Right lobe of liver (tissue), 6 donors: ENCODE data around the gene TRIOBP. TPM values are rescaled to one million over a fixed set of nuclear protein-coding genes. Genes with fewer than 3 reads are reported as not detected.
A peak's percentile ranks its signal among the peaks of the same experiment; 100 is the strongest.

ENCODE experiments used
- ATAC-seq, 4 donors: fragments of 200-7000 bp; cut with Tn5 transposase; one replicate each; pipeline ENCODE4 v1.9.1; 2020; ENCODE audit warnings: mild to moderate bottlenecking in 4 of 4, moderate library complexity in 4 of 4
- DNase-seq, 3 donors: peaks; one replicate each; pipeline ENCODE4 v3.0.0-alpha.2; 2020
- H3K27ac ChIP-seq, 3 donors: fragments of 200-600 bp; one replicate each; pipeline ENCODE4 v1.8.0; 2022
- H3K27me3 ChIP-seq, 2 donors: fragments of 200-600 bp; one replicate each; pipeline ENCODE4 v1.8.0; 2022
- H3K36me3 ChIP-seq, 4 donors: fragments of 200-600 bp; sonication (generic) in 1 of 4; one replicate each; pipeline versions ENCODE4 v1.5.1 to v1.8.0; 2017 to 2022; ENCODE audit warnings: control low read depth in 1 of 4
- H3K4me1 ChIP-seq, 4 donors: fragments of 200-600 bp; sonication (generic) in 1 of 4; one replicate each; pipeline versions ENCODE4 v1.5.1 to v1.8.0; 2017 to 2022; ENCODE audit warnings: control low read depth in 1 of 4
- H3K4me3 ChIP-seq, 3 donors: fragments of 200-600 bp; one replicate each; pipeline ENCODE4 v1.8.0; 2022
- H3K9me3 ChIP-seq, 4 donors: fragments of 200-600 bp; sonication (generic) in 1 of 4; one replicate each; pipeline versions ENCODE4 v1.5.1 to v1.8.0; 2017 to 2022; ENCODE audit warnings: control low read depth in 1 of 4
- POLR2A ChIP-seq: fragments of 450-650 bp; IDR thresholded peaks from one replicate; pipeline ENCODE4 v1.6.1; 2017; ENCODE audit warnings: antibody characterized with exemption, mild to moderate bottlenecking
- WGBS: methylation state at CpG from one replicate; pipeline ENCODE4 v1.1.6; 2018; ENCODE audit warnings: low coverage, low lambda C conversion rate; ENCODE audit not compliant: insufficient coverage; ENCODE audit errors: missing lambda C conversion rate; 5-methylcytosine and 5-hydroxymethylcytosine counted together
- intact Hi-C, 2 donors: fragments of 100-400 bp; cut with DNase I; formaldehyde crosslinking; loops; one replicate each; pipeline versions ENCODE4 v1.11.2 to v1.14.1; 2022
- long read RNA-seq: library from polyadenylated mRNA; unstranded; transcript quantifications from one replicate; pipeline ENCODE4 v2.0.0, GENCODE V29; 2019
- total RNA-seq, 6 experiments: library from RNA; depleted of rRNA in 2 of 6; stranded (reverse); fragments of >200 nt in 2 of 6; fragmentation: NEBNext Ultra II Directional in 3 of 6; extraction: Animal tissue kit (Norgen Biotek cat#: 25700) in 3 of 6; gene quantifications; one replicate each; pipeline versions ENCODE4 v1.1.0 to v1.2.4, GENCODE V29; 2016 to 2023
- TF ChIP-seq, protein P1 (sequence below), 4 donors: fragments of 200-600 bp in 3 of 4; fragments of 450-650 bp in 1 of 4; IDR thresholded peaks; one replicate each; pipeline versions ENCODE4 v1.5.1 to v1.8.0; 2016 to 2022; ENCODE audit warnings: antibody characterized with exemption in 4 of 4, mild to moderate bottlenecking in 2 of 4
- donor health status: DM: no; HTN: yes; CAD: no.
- donor health status: DM: no; HTN: no; CAD: no.
- donor health status: DM: no; HTN: no; CAD: no.
- donor health status: DM: no; HTN: yes; CAD: no.
- donor health status: DM: no; HTN: yes; CAD: no.

The TRIOBP gene, protein sequence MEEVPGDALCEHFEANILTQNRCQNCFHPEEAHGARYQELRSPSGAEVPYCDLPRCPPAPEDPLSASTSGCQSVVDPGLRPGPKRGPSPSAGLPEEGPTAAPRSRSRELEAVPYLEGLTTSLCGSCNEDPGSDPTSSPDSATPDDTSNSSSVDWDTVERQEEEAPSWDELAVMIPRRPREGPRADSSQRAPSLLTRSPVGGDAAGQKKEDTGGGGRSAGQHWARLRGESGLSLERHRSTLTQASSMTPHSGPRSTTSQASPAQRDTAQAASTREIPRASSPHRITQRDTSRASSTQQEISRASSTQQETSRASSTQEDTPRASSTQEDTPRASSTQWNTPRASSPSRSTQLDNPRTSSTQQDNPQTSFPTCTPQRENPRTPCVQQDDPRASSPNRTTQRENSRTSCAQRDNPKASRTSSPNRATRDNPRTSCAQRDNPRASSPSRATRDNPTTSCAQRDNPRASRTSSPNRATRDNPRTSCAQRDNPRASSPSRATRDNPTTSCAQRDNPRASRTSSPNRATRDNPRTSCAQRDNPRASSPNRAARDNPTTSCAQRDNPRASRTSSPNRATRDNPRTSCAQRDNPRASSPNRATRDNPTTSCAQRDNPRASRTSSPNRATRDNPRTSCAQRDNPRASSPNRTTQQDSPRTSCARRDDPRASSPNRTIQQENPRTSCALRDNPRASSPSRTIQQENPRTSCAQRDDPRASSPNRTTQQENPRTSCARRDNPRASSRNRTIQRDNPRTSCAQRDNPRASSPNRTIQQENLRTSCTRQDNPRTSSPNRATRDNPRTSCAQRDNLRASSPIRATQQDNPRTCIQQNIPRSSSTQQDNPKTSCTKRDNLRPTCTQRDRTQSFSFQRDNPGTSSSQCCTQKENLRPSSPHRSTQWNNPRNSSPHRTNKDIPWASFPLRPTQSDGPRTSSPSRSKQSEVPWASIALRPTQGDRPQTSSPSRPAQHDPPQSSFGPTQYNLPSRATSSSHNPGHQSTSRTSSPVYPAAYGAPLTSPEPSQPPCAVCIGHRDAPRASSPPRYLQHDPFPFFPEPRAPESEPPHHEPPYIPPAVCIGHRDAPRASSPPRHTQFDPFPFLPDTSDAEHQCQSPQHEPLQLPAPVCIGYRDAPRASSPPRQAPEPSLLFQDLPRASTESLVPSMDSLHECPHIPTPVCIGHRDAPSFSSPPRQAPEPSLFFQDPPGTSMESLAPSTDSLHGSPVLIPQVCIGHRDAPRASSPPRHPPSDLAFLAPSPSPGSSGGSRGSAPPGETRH (N-terminal part only)
- 10 to 100 TPM; 11.7 to 22.8 (median 20.7) TPM for total RNA-seq
- long read RNA-seq = 0 reads

DNA sequence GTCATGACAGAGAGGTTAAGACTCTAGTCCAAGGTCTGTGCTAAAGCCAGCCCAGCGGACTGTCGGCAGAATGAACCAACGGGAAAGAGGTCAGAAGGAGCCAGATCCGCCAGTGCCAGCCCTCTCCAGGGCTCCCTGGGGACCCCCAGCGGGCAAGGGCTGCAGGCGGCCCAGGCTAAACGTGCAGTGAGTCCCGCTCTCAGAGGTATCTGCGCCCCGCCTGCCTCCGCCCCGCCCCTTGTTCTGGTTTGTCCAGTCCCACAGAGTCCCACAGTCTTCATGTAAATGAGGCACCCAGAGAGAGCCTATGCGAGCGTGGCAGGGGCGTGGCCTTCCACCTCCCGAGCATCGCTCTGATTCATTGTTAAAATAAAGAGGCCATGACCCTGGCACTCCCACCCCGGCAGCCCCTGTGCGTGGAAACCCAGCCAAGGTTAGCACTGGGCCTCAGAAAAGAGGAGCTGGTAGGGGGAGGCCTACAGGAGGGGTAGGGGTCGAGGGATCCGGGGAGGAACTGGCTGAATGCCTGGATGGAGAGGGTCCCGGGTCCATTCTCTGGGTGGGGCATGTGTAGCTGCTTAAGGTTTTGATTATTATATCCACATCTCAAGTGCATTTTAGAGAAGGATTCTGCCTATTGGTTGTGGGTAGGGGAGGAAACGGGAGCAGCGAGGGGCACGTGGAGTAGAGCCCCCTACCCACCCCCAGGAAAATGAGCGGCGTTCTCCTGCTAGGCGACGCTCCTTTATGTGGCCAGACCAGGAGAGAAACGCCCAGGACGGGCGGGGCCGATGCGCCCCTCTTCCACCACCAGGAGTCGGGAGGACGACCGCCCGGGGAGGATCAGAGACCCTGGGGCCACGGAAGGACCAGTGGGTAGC lies at the start of gene TRIOBP:
TRIOBP (plus strand) TSS at position 392 of the 881 bp plus-strand sequence. CDS start 4,318 bp downstream, outside the sequence.
- intact Hi-C loops = no loop called here
- no peak within 1 kb of the TSS for H3K27ac ChIP-seq
- ATAC-seq = peak; percentile 85 to 95 (median 92)

DNA sequence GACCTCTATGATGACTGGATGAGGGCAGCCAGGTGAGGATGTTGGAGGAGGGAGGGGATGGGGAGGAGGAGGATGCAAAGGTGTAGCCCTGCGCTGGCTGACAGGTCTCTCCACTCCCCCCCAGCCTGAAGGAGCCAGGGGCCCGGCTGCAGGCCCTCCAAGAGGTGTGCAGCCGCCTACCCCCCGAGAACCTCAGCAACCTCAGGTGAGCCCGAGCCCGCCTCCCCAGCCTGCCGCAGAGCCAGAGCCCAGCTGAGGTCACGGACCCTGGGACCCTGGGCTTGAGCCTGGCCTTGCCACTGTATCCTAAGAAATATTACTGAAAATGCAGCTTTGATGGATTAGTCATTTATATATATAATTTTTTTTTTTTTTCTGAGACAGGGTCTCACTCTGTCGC lies 49.5 kb upstream of the TRIOBP start:
- Histone ChIP-seq H3K27ac (no peak overlapping the region), H3K9me3 (no peaks in the 10 kb centered on the region), H3K4me1 (no peaks in the 10 kb centered on the region), H3K4me3 (no peak overlapping the region), H3K36me3 (no peaks in the 10 kb centered on the region), H3K27me3 (no peaks in the 10 kb centered on the region)
- TF ChIP-seq, protein P1, sequence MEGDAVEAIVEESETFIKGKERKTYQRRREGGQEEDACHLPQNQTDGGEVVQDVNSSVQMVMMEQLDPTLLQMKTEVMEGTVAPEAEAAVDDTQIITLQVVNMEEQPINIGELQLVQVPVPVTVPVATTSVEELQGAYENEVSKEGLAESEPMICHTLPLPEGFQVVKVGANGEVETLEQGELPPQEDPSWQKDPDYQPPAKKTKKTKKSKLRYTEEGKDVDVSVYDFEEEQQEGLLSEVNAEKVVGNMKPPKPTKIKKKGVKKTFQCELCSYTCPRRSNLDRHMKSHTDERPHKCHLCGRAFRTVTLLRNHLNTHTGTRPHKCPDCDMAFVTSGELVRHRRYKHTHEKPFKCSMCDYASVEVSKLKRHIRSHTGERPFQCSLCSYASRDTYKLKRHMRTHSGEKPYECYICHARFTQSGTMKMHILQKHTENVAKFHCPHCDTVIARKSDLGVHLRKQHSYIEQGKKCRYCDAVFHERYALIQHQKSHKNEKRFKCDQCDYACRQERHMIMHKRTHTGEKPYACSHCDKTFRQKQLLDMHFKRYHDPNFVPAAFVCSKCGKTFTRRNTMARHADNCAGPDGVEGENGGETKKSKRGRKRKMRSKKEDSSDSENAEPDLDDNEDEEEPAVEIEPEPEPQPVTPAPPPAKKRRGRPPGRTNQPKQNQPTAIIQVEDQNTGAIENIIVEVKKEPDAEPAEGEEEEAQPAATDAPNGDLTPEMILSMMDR (IDR thresholded peaks at IDR 0.05) = no peak
- TF ChIP-seq POLR2A = no peak
- intact Hi-C loops = loop anchor here (10.0 kb wide), 1 partner anchor 77 kb away; no protein-coding TSS in a partner anchor
- DNase-seq = no peak
- ATAC-seq = no peak
- WGBS = 50% methylated on average over 1 of the region's 9 CpGs

More for the DNA sequence above, at the start of gene TRIOBP:
- no peaks in the 10 kb centered on the region for H3K4me1 ChIP-seq
- H3K4me3 ChIP-seq = no peak within 1 kb of the TSS
- WGBS = 37% methylated on average over 16 of the region's 39 CpGs
- no peaks in the 10 kb centered on the region for H3K27me3 ChIP-seq
- TF ChIP-seq, protein P1 (IDR thresholded peaks at IDR 0.05) = peak in 3 of 4 donors; percentile 23 to 34 (median 33)
- no peak for TF ChIP-seq POLR2A
- no peaks in the 10 kb centered on the region for H3K9me3 ChIP-seq
- peak; percentile 76 to 87 (median 85) for DNase-seq
- peaks cover 0 to 14% (median 6%) of the 10 kb centered on the region in 4 donors for H3K36me3 ChIP-seq

- Histone ChIP-seq H3K36me3 (no peaks in the 10 kb centered on the region), H3K4me3 (no peak overlapping the region), H3K27ac (no peak overlapping the region), H3K9me3 (no peaks in the 10 kb centered on the region), H3K4me1 (no peaks in the 10 kb centered on the region), H3K27me3 (no peaks in the 10 kb centered on the region)
- TF ChIP-seq, protein P1 (IDR thresholded peaks at IDR 0.05) = no peak
- TF ChIP-seq POLR2A = no peak
- intact Hi-C loops = loop anchor here (10.0 kb wide), 1 partner anchor 77 kb away; no protein-coding TSS in a partner anchor
- WGBS = 75% methylated on average over 6 of the region's 9 CpGs
- ATAC-seq (peak in 2 of 4 donors; percentile 13 to 66), DNase-seq (peak in 1 of 3 donors; percentile 59)
These were observed 48.9 kb upstream of the TRIOBP start for GRCh38 chr22:37647928-37648327.
